ENCODE results near the gene PIP5K1C. TPM values are rescaled to one million over a fixed set of nuclear protein-coding genes. Genes with fewer than 3 reads are reported as not detected.

The PIP5K1C gene
- total RNA-seq, 1 donor from 2014 or later: 42.0 TPM

GRCh38 chr19:3620145-3620816 is 80.0 kb downstream of the PIP5K1C start:
- H3K4me3 Mint-ChIP-seq (ENCODE audit: unreplicated experiment): no peak overlapping the region
- peaks cover 20% of the 10 kb centered on the region for H4K20me1 ChIP-seq (ENCODE audit: insufficient read depth, low read length)

GRCh38 chr19:3619631-3620012 is 80.6 kb downstream of the PIP5K1C start:
- Mint-ChIP-seq H3K27me3 (ENCODE audit: low read depth, unreplicated experiment) (no peaks in the 10 kb centered on the region), H3K36me3 (ENCODE audit: low read depth, unreplicated experiment) (peaks cover 6% of the 10 kb centered on the region), H3K9me3 (ENCODE audit: unreplicated experiment) (no peaks in the 10 kb centered on the region), H3K4me1 (ENCODE audit: low read depth, unreplicated experiment) (peaks cover 2% of the 10 kb centered on the region), H3K27ac (ENCODE audit: unreplicated experiment) (no peak overlapping the region), H3K4me3 (ENCODE audit: unreplicated experiment) (no peak overlapping the region)
- Histone ChIP-seq H3K9ac (ENCODE audit: low read length) (no peak overlapping the region), H4K20me1 (ENCODE audit: insufficient read depth, low read length) (peaks cover 13% of the 10 kb centered on the region), H3K36me3 (ENCODE audit: insufficient read depth, low read length) (no peaks in the 10 kb centered on the region), H3K4me3 (ENCODE audit: insufficient read depth, low read depth, low read length) (no peak overlapping the region), H3K4me2 (ENCODE audit: low read length) (no peak overlapping the region), H3K27ac (ENCODE audit: low read depth, low read length) (no peak overlapping the region), H3K79me2 (ENCODE audit: insufficient read depth, low read length) (peaks cover 18% of the 10 kb centered on the region), H3K4me1 (ENCODE audit: insufficient read depth, low read length) (no peaks in the 10 kb centered on the region), H3K9me3 (ENCODE audit: insufficient read depth, low read depth, low read length) (no peaks in the 10 kb centered on the region), H2AFZ (ENCODE audit: low read depth, low read length) (no peak overlapping the region), H3K27me3 (ENCODE audit: insufficient read depth, low read length) (no peaks in the 10 kb centered on the region)
- DNase-seq (ENCODE audit: low read depth): no peak
- no peak for FAIRE-seq
- TF ChIP-seq EZH2 (IDR thresholded peaks at IDR 0.05; ENCODE audit: insufficient read depth, low read length) (no peak), CTCF (IDR thresholded peaks at IDR 0.05; ENCODE audit: insufficient read depth, low read depth, low read length) (no peak)

More at GRCh38 chr19:3620145-3620816, 80.0 kb downstream of the PIP5K1C start:
- Histone ChIP-seq H3K79me2 (ENCODE audit: insufficient read depth, low read length) (peaks cover 24% of the 10 kb centered on the region), H3K9me3 (ENCODE audit: insufficient read depth, low read depth, low read length) (no peaks in the 10 kb centered on the region), H3K4me2 (ENCODE audit: low read length) (no peak overlapping the region), H3K4me3 (ENCODE audit: insufficient read depth, low read depth, low read length) (no peak overlapping the region), H3K27me3 (ENCODE audit: insufficient read depth, low read length) (no peaks in the 10 kb centered on the region), H2AFZ (ENCODE audit: low read depth, low read length) (no peak overlapping the region), H3K4me1 (ENCODE audit: insufficient read depth, low read length) (peaks cover 3% of the 10 kb centered on the region), H3K27ac (ENCODE audit: low read depth, low read length) (no peak overlapping the region), H3K36me3 (ENCODE audit: insufficient read depth, low read length) (no peaks in the 10 kb centered on the region), H3K9ac (ENCODE audit: low read length) (no peak overlapping the region)
- H3K9me3 Mint-ChIP-seq (ENCODE audit: unreplicated experiment): no peaks in the 10 kb centered on the region
- TF ChIP-seq CTCF (IDR thresholded peaks at IDR 0.05; ENCODE audit: insufficient read depth, low read depth, low read length) (no peak), EZH2 (IDR thresholded peaks at IDR 0.05; ENCODE audit: insufficient read depth, low read length) (no peak)
- FAIRE-seq (no peak), DNase-seq (ENCODE audit: low read depth) (no peak)
- H3K27ac Mint-ChIP-seq (ENCODE audit: unreplicated experiment): no peak overlapping the region
- H3K4me1 Mint-ChIP-seq (ENCODE audit: low read depth, unreplicated experiment): peaks cover 2% of the 10 kb centered on the region
- peaks cover 6% of the 10 kb centered on the region for H3K36me3 Mint-ChIP-seq (ENCODE audit: low read depth, unreplicated experiment)
- no peaks in the 10 kb centered on the region for H3K27me3 Mint-ChIP-seq (ENCODE audit: low read depth, unreplicated experiment)

Measured in astrocyte (in vitro differentiated cells and primary cell).